IPS-20b (cell line): ENCODE measurements around the gene UBE2D1.

ENCODE experiments used
- H3K27ac ChIP-seq: one replicate; pipeline ENCODE4 v1.5.1; 2013; ENCODE audit warnings: low read length
- H3K27me3 ChIP-seq: 2 replicates; pipeline ENCODE4 v1.6.1; 2013; ENCODE audit warnings: mild to moderate bottlenecking, low read length, inconsistent platforms; ENCODE audit not compliant: insufficient read depth
- H3K36me3 ChIP-seq: 2 replicates; pipeline ENCODE4 v1.6.1; 2013; ENCODE audit warnings: low read depth, mild to moderate bottlenecking, inconsistent platforms, low read length, moderate library complexity; ENCODE audit not compliant: insufficient read depth
- H3K4me1 ChIP-seq: 2 replicates; pipeline ENCODE4 v1.6.1; 2013; ENCODE audit warnings: mild to moderate bottlenecking, control low read depth, inconsistent platforms, low read length, moderate library complexity; ENCODE audit not compliant: insufficient read depth
- H3K4me3 ChIP-seq: 2 replicates; pipeline ENCODE4 v1.5.1; 2013; ENCODE audit warnings: mild to moderate bottlenecking, low read length, inconsistent platforms
- H3K9ac ChIP-seq: 2 replicates; pipeline ENCODE4 v1.6.1; 2013; ENCODE audit warnings: low read depth, mild to moderate bottlenecking, inconsistent platforms, low read length, moderate library complexity
- H3K9me3 ChIP-seq: 2 replicates; pipeline ENCODE4 v1.6.1; 2013; ENCODE audit warnings: mild to moderate bottlenecking, low read depth, low read length, inconsistent platforms; ENCODE audit not compliant: insufficient read depth

The UBE2D1 gene

DNA sequence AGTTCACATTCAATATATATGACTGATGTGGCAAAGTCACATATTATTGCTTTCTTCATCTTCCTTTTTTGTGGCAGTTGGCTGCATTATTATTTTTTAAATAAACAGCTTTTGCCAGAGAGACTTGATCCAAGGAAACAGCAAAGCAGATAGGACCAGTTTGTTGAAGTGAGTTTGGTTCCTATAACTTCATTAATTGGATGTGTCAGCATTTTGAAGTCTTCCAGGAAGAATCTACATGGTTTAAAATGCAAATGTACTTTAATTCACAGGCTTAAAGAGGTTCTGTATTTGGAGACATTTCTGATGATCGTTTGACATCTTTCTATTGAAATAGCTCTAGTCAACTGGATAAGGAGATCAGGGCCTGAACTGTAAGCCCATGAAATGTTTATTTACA is 13.2 kb downstream of the UBE2D1 start:
- H3K9ac ChIP-seq: no peak overlapping the region
- H3K4me3 ChIP-seq: no peak overlapping the region
- no peaks in the 10 kb centered on the region for H3K27me3 ChIP-seq
- no peaks in the 10 kb centered on the region for H3K9me3 ChIP-seq
- peaks cover 14% of the 10 kb centered on the region for H3K4me1 ChIP-seq
- H3K36me3 ChIP-seq: no peaks in the 10 kb centered on the region
- no peak overlapping the region for H3K27ac ChIP-seq

DNA sequence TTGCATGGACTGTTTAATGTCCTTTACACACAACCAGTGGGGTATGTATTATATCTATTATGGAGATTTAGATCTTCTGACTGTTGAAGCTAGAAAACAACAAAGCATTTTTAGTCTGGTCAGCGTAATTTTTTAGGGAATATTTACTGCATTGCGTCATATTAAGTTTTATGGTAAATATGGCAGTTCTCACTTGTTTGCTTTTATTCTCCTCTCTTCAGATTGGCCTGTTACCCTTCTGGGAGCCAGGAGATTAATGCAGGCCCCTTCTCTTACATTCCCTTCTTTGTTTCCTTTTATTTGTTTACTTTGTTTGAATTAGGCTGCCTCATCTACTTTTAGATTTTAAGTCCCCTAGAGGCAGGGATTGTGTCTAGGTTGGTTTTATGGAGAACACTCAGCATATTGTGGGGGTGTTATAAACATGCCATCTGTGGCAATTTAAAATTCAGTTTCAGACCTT is 13.8 kb downstream of the UBE2D1 start:
- H3K9me3 ChIP-seq: no peaks in the 10 kb centered on the region
- no peaks in the 10 kb centered on the region for H3K27me3 ChIP-seq
- H3K4me1 ChIP-seq: peaks cover 14% of the 10 kb centered on the region
- H3K9ac ChIP-seq: no peak overlapping the region
- H3K4me3 ChIP-seq: peak overlapping the region; percentile 2; the same call in 1 of the 2 replicates
- H3K36me3 ChIP-seq: no peaks in the 10 kb centered on the region
- H3K27ac ChIP-seq: no peak overlapping the region

DNA sequence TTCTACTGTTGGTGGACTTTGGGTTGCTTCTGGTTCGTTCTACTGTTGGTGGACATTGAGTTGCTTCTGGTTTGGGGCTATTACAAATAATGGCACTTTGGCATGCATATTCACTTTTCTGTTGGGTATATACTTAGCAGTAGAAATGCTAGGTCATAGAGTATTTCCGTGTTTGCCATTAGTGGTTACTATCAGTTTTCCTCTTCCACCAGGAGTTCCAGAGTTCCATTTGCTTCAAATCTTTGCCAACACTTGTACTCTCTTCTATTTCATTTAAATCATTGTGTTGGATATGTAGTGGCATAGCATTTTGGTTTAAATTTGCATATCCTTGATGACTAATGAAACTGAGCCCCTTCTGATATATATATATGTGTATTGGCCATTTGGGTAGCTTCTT is 15.2 kb downstream of the UBE2D1 start:
- Histone ChIP-seq H3K27ac (no peak overlapping the region), H3K9me3 (no peaks in the 10 kb centered on the region), H3K27me3 (no peaks in the 10 kb centered on the region), H3K9ac (no peak overlapping the region), H3K4me1 (peaks cover 14% of the 10 kb centered on the region), H3K4me3 (no peak overlapping the region), H3K36me3 (no peaks in the 10 kb centered on the region)

DNA sequence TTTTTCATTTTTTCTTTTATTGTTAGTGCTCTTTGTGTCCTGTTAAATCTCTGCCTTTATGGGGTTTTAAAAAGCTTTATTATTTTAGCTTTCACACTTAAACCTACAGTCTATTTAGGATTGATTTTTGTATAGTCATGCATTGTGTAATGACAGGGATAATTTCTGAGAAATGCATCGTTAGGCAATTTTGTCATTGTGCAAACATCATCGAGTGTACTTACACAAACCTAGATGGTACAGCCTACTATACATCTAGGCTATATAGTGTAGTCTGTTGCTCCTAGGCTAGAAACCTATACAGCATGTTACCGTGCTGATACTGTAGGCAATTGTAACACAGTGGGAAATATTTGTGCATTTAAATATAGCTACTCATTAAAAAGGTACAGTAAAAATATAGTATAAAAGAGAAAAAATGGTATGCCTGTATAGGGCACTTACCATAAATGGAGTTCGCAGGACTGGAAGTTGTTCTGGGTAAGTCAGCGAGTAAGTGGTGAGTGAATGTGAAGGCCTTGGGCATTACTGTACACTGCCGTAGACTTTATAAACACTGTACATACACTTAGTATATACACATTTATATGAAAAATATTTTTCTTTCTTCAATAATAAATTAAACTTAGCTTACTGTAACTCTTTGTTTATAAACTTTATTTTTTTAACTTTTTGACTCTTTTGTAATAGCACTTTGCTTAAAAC is 16.0 kb downstream of the UBE2D1 start:
- H3K9ac ChIP-seq: no peak overlapping the region
- H3K9me3 ChIP-seq: no peaks in the 10 kb centered on the region
- peaks cover 14% of the 10 kb centered on the region for H3K4me1 ChIP-seq
- H3K4me3 ChIP-seq: no peak overlapping the region
- H3K27ac ChIP-seq: no peak overlapping the region
- H3K36me3 ChIP-seq: no peaks in the 10 kb centered on the region
- no peaks in the 10 kb centered on the region for H3K27me3 ChIP-seq

DNA sequence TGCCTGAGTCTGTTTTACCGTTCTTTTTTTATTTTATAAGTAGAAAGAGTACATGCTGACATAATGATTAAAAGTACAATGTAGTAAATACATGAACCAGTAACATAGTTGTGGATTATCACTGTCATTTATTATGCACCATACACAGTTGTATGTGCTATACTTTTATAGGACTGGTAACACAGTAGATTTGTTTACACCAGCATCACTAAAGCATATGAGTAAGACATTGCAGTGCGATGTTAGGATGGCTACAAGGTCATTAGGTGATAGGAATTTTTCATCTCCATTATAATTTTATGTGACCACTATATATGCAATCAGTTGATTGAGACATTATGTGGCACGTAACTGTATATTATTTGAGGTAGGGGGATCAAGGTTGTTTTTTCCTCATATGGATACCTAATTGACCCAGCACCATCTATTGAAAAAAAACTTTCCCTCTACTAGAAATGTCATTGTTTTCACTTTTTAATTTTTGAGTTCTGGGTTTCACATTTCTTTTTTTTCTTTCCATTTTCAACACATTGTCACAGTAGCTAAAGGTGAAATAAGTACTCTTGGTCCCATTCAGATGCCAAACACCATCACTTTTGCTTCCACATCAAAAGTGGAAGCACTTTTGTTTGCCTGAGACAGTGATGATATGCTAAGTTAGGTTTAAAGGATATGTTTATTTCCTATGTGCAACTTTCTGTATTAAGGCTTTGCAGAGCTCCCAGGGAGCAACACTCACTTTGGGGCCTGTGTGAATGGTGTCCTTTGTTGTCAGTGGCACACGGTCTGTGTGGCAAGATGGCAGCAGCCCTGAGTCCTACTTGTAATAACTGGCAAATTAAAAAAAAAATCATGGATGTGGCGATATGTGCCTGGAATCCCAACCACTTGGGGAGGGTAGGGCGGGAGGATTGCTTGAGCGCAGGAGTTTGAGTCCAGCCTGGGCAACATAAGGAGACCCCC is 17.1 kb downstream of the UBE2D1 start:
- Histone ChIP-seq H3K4me3 (no peak overlapping the region), H3K27me3 (no peaks in the 10 kb centered on the region), H3K9me3 (no peaks in the 10 kb centered on the region), H3K27ac (no peak overlapping the region), H3K4me1 (peaks cover 14% of the 10 kb centered on the region), H3K36me3 (no peaks in the 10 kb centered on the region), H3K9ac (no peak overlapping the region)

DNA sequence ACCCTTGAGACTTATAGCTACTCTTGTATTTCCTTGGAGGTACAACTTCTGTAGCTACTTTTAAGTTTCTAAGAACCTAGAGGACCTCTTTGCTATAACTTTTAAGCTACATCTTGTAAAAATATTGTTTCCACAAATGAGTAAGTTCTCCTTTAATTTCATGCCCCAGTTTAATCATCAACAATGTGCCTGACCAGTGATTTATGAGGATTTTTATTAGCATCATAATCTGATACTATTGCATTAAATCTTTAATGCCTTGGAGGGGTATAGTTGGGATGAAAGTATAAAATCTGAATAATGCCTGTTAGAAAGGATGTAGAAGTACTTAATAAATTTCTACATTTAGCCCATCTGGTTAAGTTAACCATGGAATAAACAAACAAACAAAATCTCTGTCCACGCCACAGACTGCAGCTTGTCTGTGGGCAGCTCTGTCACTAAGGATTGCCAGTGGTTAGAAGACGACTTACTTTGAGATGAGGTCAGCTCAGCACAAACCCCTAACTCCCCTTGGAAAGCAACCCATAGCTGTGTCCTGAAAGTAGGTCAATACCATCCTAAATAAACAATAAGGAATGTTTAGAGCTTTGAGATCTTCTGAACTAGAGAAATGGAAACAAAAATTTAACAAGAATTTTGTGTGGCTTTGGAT is 18.3 kb downstream of the UBE2D1 start:
- no peak overlapping the region for H3K27ac ChIP-seq
- H3K9ac ChIP-seq: no peak overlapping the region
- H3K36me3 ChIP-seq: no peaks in the 10 kb centered on the region
- H3K4me3 ChIP-seq: no peak overlapping the region
- H3K27me3 ChIP-seq: no peaks in the 10 kb centered on the region
- H3K9me3 ChIP-seq: no peaks in the 10 kb centered on the region
- peaks cover 14% of the 10 kb centered on the region for H3K4me1 ChIP-seq

DNA sequence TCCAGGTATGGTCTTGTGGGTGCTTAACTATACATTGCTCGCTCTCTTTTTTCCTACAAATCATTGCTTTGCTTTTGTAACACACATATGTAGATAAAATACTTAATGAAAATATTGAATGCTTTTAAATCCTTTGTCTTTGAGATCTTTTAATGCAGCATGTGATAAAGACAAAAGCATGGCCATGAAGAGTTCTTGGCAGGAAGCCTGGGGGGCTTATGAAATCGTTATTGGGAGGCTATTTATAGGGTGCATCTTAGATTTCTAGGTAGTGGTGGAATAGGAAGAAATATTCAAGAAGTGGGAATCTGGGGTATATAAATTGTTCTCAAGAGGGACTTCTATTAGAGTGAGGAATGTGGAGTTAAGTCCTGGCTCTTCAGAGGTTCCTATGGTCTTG is 21.9 kb downstream of the UBE2D1 start:
- H3K9me3 ChIP-seq: no peaks in the 10 kb centered on the region
- H3K4me1 ChIP-seq: no peaks in the 10 kb centered on the region
- H3K27ac ChIP-seq: no peak overlapping the region
- no peaks in the 10 kb centered on the region for H3K27me3 ChIP-seq
- no peak overlapping the region for H3K9ac ChIP-seq
- peaks cover 7% of the 10 kb centered on the region for H3K36me3 ChIP-seq
- no peak overlapping the region for H3K4me3 ChIP-seq

DNA sequence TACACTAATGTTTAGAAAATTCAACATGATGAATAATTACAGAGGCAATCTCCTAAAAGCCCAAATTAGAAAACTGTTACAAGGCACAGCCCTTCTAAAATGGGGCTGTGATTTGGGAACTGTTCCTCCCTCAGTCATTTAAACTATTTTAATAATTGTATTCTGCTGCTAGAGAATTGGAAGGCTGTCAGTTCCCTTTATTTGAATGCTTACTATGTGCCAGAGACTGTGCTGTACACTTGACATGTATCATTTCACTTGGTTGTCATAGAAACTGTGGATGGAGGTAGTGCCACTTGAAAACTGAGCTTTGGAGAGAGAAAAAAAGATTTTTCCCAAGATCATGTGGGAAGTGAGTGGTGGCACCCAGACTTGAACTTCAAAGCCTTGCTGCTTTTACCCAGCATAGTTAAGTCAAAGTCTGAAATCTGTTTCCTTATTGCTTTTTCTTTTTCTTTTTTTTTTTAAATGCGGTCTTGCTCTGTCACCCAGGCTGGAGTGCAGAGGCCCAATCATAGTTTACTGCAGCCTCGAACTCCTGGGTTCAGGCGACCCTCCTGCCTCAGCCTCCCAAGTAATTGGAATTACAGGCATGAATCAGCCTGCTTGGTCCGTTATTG is 23.6 kb downstream of the UBE2D1 start:
- Histone ChIP-seq H3K4me1 (no peaks in the 10 kb centered on the region), H3K27ac (no peak overlapping the region), H3K9ac (no peak overlapping the region), H3K9me3 (no peaks in the 10 kb centered on the region), H3K4me3 (no peak overlapping the region), H3K27me3 (no peaks in the 10 kb centered on the region), H3K36me3 (peaks cover 10% of the 10 kb centered on the region)

DNA sequence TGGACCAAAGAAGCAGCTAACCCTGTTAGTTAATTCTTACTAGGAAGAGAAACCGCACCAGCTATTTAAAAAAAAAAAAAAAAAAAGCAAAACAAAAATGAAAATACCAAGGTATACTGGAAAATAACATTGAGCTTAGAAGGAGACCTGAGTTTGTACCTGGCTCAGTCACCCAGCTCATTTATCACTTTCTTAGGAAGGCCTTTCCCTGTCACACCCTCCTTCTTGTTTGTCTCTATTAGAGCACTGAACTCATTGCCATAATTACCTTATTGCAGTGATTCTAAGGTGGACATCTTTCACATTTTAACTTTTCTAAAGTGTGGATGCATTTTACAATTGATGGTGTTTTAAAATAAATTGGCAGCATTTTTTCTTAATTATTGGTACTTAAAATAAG is 24.1 kb downstream of the UBE2D1 start:
- no peak overlapping the region for H3K9ac ChIP-seq
- H3K4me1 ChIP-seq: no peaks in the 10 kb centered on the region
- H3K36me3 ChIP-seq: peaks cover 15% of the 10 kb centered on the region
- H3K4me3 ChIP-seq: no peak overlapping the region
- no peaks in the 10 kb centered on the region for H3K27me3 ChIP-seq
- H3K9me3 ChIP-seq: no peaks in the 10 kb centered on the region
- no peak overlapping the region for H3K27ac ChIP-seq

DNA sequence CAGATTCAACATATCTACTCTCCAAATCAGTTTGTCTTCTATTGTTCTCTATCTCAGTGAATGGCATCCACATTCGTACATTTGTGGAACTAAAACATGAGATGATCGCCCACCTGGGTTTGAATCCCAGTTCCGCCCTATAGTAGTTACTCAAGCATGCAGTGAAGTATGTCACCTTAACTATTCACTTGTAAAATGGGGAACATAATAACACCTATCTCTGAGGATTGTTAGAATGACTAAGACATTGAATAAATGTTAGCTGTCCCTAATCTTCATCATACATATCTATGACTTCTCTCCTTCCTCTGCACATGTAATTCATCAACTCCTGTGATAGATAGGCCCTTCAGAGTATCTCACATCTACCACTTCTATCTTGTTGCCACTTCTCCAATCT is 24.7 kb downstream of the UBE2D1 start:
- H3K27me3 ChIP-seq: no peaks in the 10 kb centered on the region
- H3K4me3 ChIP-seq: no peak overlapping the region
- H3K4me1 ChIP-seq: no peaks in the 10 kb centered on the region
- peaks cover 19% of the 10 kb centered on the region for H3K36me3 ChIP-seq
- H3K9ac ChIP-seq: no peak overlapping the region
- H3K9me3 ChIP-seq: no peaks in the 10 kb centered on the region
- H3K27ac ChIP-seq: no peak overlapping the region

DNA sequence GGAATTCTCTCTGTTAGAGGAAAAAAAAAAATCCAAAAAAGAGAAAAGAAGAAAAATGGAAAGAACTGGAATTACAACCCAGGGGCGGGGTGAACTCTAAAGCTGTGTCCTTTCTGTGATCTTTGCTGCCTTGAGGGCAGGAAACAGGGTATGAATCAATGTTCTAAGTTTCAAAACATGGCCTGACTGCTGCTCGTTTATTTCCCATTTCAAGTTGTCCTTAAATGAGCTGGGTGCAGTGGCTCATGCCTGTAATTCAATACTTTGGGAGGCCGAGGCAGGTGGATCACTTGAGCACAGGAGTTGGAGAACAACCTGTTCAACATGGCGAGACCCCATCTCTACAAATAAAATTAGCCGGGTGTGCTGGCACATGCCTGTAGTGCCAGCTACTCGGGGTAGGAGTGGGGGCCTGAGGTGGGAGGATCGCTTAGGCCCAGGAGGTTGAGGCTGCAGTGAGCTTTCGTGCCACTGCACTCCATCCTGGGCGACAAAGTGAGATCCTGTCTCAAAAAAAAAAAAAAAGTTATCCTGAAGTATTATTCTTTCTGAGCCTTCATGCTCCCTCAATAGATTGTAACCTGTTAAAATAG is 25.7 kb downstream of the UBE2D1 start:
- Histone ChIP-seq H3K27ac (no peak overlapping the region), H3K36me3 (peaks cover 28% of the 10 kb centered on the region), H3K9ac (no peak overlapping the region), H3K9me3 (no peaks in the 10 kb centered on the region), H3K4me1 (no peaks in the 10 kb centered on the region), H3K27me3 (no peaks in the 10 kb centered on the region), H3K4me3 (no peak overlapping the region)
